HCT116 (cell line): ENCODE data around the gene BOC. TPM values are rescaled to one million over a fixed set of nuclear protein-coding genes. Genes with fewer than 3 reads are reported as not detected.

Experiments
- ATAC-seq: fragments of 200-7000 bp; cut with Tn5 transposase; 2 replicates; pipeline ENCODE4 v1.9.1; 2020; ENCODE audit warnings: mild to moderate bottlenecking, moderate library complexity
- BruUV-seq: library from RNA; stranded (reverse); fragments of 400-500 nt; replicated peaks from 2 replicates; lab custom pipeline; 2021; lab: Mats Ljungman, UMichigan
- CTCF ChIA-PET: fragments of 300-600 bp; sonication (Branson Sonifier 250); formaldehyde crosslinking; loops from one replicate; lab custom pipeline; 2021; ENCODE audit warnings: antibody characterized with exemption; lab: Charles Lee
- POLR2A ChIA-PET: fragments of 300-600, 350-600 bp; sonication (Branson Sonifier 250); formaldehyde crosslinking; loops from one replicate; lab custom pipeline; 2021; ENCODE audit warnings: antibody characterized with exemption; lab: Charles Lee
- RAD21 ChIA-PET, 2 experiments: fragments of 300-600 bp; sonication (Branson Sonifier 250); formaldehyde crosslinking; loops; one replicate each; lab custom pipeline; 2023; ENCODE audit warnings: low total read pairs in 2 of 2; ENCODE audit not compliant: uncharacterized antibody in 2 of 2, unreplicated experiment in 2 of 2, low non-redundant PET in 1 of 2; lab: Charles Lee
- DNase-seq: peaks from one replicate; pipeline ENCODE4 v3.0.0-alpha.2; 2010; ENCODE audit warnings: low read depth, low spot score
- H2AFZ ChIP-seq: fragments of 200-600 bp; shearing (Covaris generic), sonication (generic); 2 replicates; pipeline ENCODE4 v1.6.1; 2017; ENCODE audit warnings: low read depth, mixed run types, mixed read lengths, antibody characterized with exemption, low read length; ENCODE audit not compliant: poor library complexity, severe bottlenecking
- H3K27ac ChIP-seq: 2 replicates; pipeline ENCODE4 v1.5.1; 2012; ENCODE audit warnings: low read depth, low read length
- H3K27me3 ChIP-seq: fragments of 200-600 bp; sonication (generic); 2 replicates; pipeline ENCODE4 v1.6.1; 2016; ENCODE audit warnings: mixed run types, low read length, mixed read lengths; ENCODE audit not compliant: insufficient read depth
- H3K36me3 ChIP-seq, 2 experiments: fragments of 200-500 bp in 1 of 2; fragments of 200-600 bp in 1 of 2; sonication (Bioruptor generic) in 1 of 2; sonication (generic) in 1 of 2; 2 replicates each; pipeline versions ENCODE4 v1.5.1 to v1.6.1; 2014 to 2016; ENCODE audit warnings: low read length in 2 of 2, inconsistent platforms in 1 of 2, mixed read lengths in 1 of 2, mixed run types in 1 of 2; ENCODE audit not compliant: insufficient read depth in 2 of 2, control insufficient read depth in 1 of 2
- H3K4me1 ChIP-seq, 2 experiments: fragments of 200-600 bp in 1 of 2; sonication (generic) in 1 of 2; 2 replicates each; pipeline versions ENCODE4 v1.5.1 to v1.6.1; 2012 to 2017; ENCODE audit warnings: low read length in 2 of 2, inconsistent platforms in 1 of 2, mild to moderate bottlenecking in 1 of 2, mixed read lengths in 1 of 2, mixed run types in 1 of 2, moderate library complexity in 1 of 2; ENCODE audit not compliant: insufficient read depth in 2 of 2, control insufficient read depth in 1 of 2
- H3K4me2 ChIP-seq: fragments of 200-600 bp; sonication (generic); 2 replicates; pipeline ENCODE4 v1.6.1; 2017; ENCODE audit warnings: mixed run types, low read length, mixed read lengths
- H3K4me3 ChIP-seq, 2 experiments: fragments of 200-600 bp in 1 of 2; sonication (generic) in 1 of 2; replicated peaks in 1 of 2; 2 replicates each; pipeline ENCODE4 v1.5.1; 2011 to 2016; ENCODE audit warnings: low read length in 2 of 2, control low read depth in 1 of 2, low read depth in 1 of 2, mild to moderate bottlenecking in 1 of 2, mixed read lengths in 1 of 2, mixed run types in 1 of 2
- H3K79me2 ChIP-seq: fragments of 200-600 bp; sonication (generic); 2 replicates; pipeline ENCODE4 v1.6.1; 2017; ENCODE audit warnings: mild to moderate bottlenecking, mixed run types, low read length, moderate library complexity, mixed read lengths; ENCODE audit not compliant: insufficient read depth
- H3K9ac ChIP-seq: fragments of 200-600 bp; sonication (generic); 2 replicates; pipeline ENCODE4 v1.6.1; 2016; ENCODE audit warnings: low read length, mixed read lengths
- H3K9me2 ChIP-seq: fragments of 200-600 bp; sonication (generic), shearing (Covaris generic); 2 replicates; pipeline ENCODE4 v1.6.1; 2017; ENCODE audit warnings: mixed run types, mild to moderate bottlenecking, moderate library complexity; ENCODE audit not compliant: insufficient read depth
- H3K9me3 ChIP-seq, 2 experiments: fragments of 200-500 bp in 1 of 2; fragments of 200-600 bp in 1 of 2; sonication (Bioruptor generic) in 1 of 2; sonication (generic) in 1 of 2; 2 replicates each; pipeline ENCODE4 v1.6.1; 2014 to 2017; ENCODE audit warnings: low read length in 2 of 2, mixed read lengths in 2 of 2, inconsistent platforms in 1 of 2, low read depth in 1 of 2, mild to moderate bottlenecking in 1 of 2, mixed run types in 1 of 2, moderate library complexity in 1 of 2; ENCODE audit not compliant: control insufficient read depth in 1 of 2, insufficient read depth in 1 of 2
- H4K20me1 ChIP-seq: fragments of 200-600 bp; sonication (generic), shearing (Covaris generic); 2 replicates; pipeline ENCODE4 v1.6.1; 2017; ENCODE audit warnings: mixed run types, mild to moderate bottlenecking, moderate library complexity; ENCODE audit not compliant: insufficient read depth
- CBX3 ChIP-seq: IDR thresholded peaks from 2 replicates; pipeline ENCODE4 v1.6.1; 2012; ENCODE audit warnings: low read depth
- ELF1 ChIP-seq: IDR thresholded peaks from 2 replicates; pipeline ENCODE4 v1.6.1; 2012; ENCODE audit warnings: low read depth, borderline replicate concordance
- EZH2 ChIP-seq: fragments of 200-600 bp; sonication (generic); IDR thresholded peaks from 2 replicates; pipeline ENCODE4 v1.6.1; 2017; ENCODE audit warnings: antibody characterized with exemption, mixed run types
- FOSL1 ChIP-seq: IDR thresholded peaks from 2 replicates; pipeline ENCODE4 v1.6.1; 2012; ENCODE audit warnings: low read depth
- POLR2AphosphoS5 ChIP-seq: IDR thresholded peaks from 2 replicates; pipeline ENCODE4 v1.6.1; 2011; ENCODE audit warnings: mild to moderate bottlenecking, low read depth, low read length, moderate library complexity
- SIN3A ChIP-seq: IDR thresholded peaks from 2 replicates; pipeline ENCODE4 v1.6.1; 2012; ENCODE audit warnings: low read depth
- SRF ChIP-seq: IDR thresholded peaks from 2 replicates; pipeline ENCODE4 v1.6.1; 2012; ENCODE audit warnings: low read depth
- TCF7L2 ChIP-seq: IDR thresholded peaks from 2 replicates; pipeline ENCODE4 v1.7.0; 2011; ENCODE audit warnings: borderline replicate concordance, inconsistent platforms; ENCODE audit not compliant: insufficient read depth, insufficient read length; ENCODE audit errors: extremely low read depth
- ZNF274 ChIP-seq: fragments of 200-500 bp; sonication (Bioruptor generic); IDR thresholded peaks from 2 replicates; pipeline ENCODE4 v1.6.1; 2014; ENCODE audit warnings: mild to moderate bottlenecking, low read depth, low read length, inconsistent platforms
- intact Hi-C: fragments of 100-400 bp; cut with micrococcal nuclease; formaldehyde crosslinking; loops from 2 replicates; pipeline ENCODE4 v1.10.0; 2022
- total RNA-seq: library from RNA; stranded (reverse); gene quantifications from one replicate; pipeline ENCODE4 v1.2.1, GENCODE V29; 2021; ENCODE audit not compliant: unreplicated experiment
- TF ChIP-seq, protein P1 (sequence below), 3 experiments: fragments of 200-600 bp in 1 of 3; sonication (generic) in 1 of 3; IDR thresholded peaks in 2 of 3; conservative IDR thresholded peaks in 1 of 3; 2 replicates each; pipeline ENCODE4 v1.5.1; 2012 to 2017; ENCODE audit warnings: low read depth in 2 of 3, low read length in 2 of 3, antibody characterized with exemption in 1 of 3, borderline replicate concordance in 1 of 3, control low read depth in 1 of 3, mild to moderate bottlenecking in 1 of 3, mixed read lengths in 1 of 3, mixed run types in 1 of 3, moderate library complexity in 1 of 3; ENCODE audit not compliant: insufficient read depth in 1 of 3
- TF ChIP-seq, protein P2 (sequence below): IDR thresholded peaks from 2 replicates; pipeline ENCODE4 v1.6.1; 2012; ENCODE audit warnings: low read depth
- TF ChIP-seq, protein P3 (sequence below): IDR thresholded peaks from 2 replicates; pipeline ENCODE4 v1.6.1; 2012
- TF ChIP-seq, protein P4 (sequence below): IDR thresholded peaks from 2 replicates; pipeline ENCODE4 v1.6.1; 2012

BOC gene
- total RNA-seq, 1 experiment from 2014 or later = 3.3 TPM

DNA sequence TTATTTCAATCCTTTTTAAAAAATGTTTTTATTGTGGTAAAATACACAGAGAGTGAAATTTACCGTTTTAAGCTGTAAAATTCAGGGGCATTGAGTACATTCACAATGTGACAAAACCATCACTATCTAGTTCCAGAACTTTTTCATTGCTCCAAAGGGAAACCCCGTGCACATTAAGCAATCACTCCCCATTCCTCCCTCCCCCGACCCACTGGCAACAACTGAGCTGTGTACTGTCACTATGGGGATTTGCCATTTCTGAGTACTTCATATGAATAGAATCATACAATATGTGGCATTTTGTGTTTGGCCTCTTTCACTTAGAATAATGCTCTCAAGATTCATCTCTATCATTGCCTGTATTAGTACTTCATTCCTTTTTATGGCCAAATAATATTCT lies 45.5 kb upstream of the BOC start:
- Histone ChIP-seq H3K79me2 (no peaks in the 10 kb centered on the region), H3K27ac (no peak overlapping the region), H3K9ac (no peak overlapping the region), H3K9me3 (no peaks in the 10 kb centered on the region), H3K9me2 (no peaks in the 10 kb centered on the region), H4K20me1 (no peaks in the 10 kb centered on the region), H3K4me1 (no peaks in the 10 kb centered on the region), H2AFZ (no peak overlapping the region), H3K4me2 (no peak overlapping the region), H3K27me3 (no peaks in the 10 kb centered on the region), H3K36me3 (no peaks in the 10 kb centered on the region), H3K4me3 (no peak overlapping the region)
- RAD21 ChIA-PET = no interaction called here
- TF ChIP-seq ELF1 = no peak
- no peak for TF ChIP-seq FOSL1
- TF ChIP-seq, protein P1, sequence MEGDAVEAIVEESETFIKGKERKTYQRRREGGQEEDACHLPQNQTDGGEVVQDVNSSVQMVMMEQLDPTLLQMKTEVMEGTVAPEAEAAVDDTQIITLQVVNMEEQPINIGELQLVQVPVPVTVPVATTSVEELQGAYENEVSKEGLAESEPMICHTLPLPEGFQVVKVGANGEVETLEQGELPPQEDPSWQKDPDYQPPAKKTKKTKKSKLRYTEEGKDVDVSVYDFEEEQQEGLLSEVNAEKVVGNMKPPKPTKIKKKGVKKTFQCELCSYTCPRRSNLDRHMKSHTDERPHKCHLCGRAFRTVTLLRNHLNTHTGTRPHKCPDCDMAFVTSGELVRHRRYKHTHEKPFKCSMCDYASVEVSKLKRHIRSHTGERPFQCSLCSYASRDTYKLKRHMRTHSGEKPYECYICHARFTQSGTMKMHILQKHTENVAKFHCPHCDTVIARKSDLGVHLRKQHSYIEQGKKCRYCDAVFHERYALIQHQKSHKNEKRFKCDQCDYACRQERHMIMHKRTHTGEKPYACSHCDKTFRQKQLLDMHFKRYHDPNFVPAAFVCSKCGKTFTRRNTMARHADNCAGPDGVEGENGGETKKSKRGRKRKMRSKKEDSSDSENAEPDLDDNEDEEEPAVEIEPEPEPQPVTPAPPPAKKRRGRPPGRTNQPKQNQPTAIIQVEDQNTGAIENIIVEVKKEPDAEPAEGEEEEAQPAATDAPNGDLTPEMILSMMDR (IDR thresholded peaks at IDR 0.05 in 2 of 3, conservative IDR thresholded peaks at IDR 0.05 in 1 of 3; ENCODE audit: borderline replicate concordance in 1 of 3, insufficient read depth in 1 of 3, low read depth in 2 of 3, low read length in 2 of 3) = no peak
- no peak for TF ChIP-seq POLR2AphosphoS5
- TF ChIP-seq CBX3 = no peak
- no peak for TF ChIP-seq ZNF274
- TF ChIP-seq, protein P2, sequence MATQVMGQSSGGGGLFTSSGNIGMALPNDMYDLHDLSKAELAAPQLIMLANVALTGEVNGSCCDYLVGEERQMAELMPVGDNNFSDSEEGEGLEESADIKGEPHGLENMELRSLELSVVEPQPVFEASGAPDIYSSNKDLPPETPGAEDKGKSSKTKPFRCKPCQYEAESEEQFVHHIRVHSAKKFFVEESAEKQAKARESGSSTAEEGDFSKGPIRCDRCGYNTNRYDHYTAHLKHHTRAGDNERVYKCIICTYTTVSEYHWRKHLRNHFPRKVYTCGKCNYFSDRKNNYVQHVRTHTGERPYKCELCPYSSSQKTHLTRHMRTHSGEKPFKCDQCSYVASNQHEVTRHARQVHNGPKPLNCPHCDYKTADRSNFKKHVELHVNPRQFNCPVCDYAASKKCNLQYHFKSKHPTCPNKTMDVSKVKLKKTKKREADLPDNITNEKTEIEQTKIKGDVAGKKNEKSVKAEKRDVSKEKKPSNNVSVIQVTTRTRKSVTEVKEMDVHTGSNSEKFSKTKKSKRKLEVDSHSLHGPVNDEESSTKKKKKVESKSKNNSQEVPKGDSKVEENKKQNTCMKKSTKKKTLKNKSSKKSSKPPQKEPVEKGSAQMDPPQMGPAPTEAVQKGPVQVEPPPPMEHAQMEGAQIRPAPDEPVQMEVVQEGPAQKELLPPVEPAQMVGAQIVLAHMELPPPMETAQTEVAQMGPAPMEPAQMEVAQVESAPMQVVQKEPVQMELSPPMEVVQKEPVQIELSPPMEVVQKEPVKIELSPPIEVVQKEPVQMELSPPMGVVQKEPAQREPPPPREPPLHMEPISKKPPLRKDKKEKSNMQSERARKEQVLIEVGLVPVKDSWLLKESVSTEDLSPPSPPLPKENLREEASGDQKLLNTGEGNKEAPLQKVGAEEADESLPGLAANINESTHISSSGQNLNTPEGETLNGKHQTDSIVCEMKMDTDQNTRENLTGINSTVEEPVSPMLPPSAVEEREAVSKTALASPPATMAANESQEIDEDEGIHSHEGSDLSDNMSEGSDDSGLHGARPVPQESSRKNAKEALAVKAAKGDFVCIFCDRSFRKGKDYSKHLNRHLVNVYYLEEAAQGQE = no peak
- TF ChIP-seq, protein P3, sequence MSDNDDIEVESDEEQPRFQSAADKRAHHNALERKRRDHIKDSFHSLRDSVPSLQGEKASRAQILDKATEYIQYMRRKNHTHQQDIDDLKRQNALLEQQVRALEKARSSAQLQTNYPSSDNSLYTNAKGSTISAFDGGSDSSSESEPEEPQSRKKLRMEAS = no peak
- no peak for TF ChIP-seq EZH2
- TF ChIP-seq, protein P4, sequence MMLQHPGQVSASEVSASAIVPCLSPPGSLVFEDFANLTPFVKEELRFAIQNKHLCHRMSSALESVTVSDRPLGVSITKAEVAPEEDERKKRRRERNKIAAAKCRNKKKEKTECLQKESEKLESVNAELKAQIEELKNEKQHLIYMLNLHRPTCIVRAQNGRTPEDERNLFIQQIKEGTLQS = no peak
- no peak for TF ChIP-seq SRF
- no peak for TF ChIP-seq TCF7L2
- no peak for TF ChIP-seq SIN3A
- ATAC-seq = no peak
- BruUV-seq = no TSS peak
- POLR2A ChIA-PET = no interaction called here
- intact Hi-C loops = no loop called here
- no peak for DNase-seq
- CTCF ChIA-PET = no interaction called here
